Sigmoid colon (tissue), 3 donors: ENCODE measurements around the gene CYP4A11.

Experiments used
- CTCF ChIP-seq, 4 experiments: fragments of 450-650 bp in 3 of 4; fragments of 200-600 bp in 1 of 4; IDR thresholded peaks; one replicate each; pipeline ENCODE4 v1.5.1; 2016 to 2019; ENCODE audit warnings: antibody characterized with exemption in 4 of 4, mild to moderate bottlenecking in 3 of 4, moderate library complexity in 2 of 4
- POLR2A ChIP-seq, 2 donors: fragments of 450-650 bp; IDR thresholded peaks; one replicate each; pipeline ENCODE4 v1.6.1; 2016; ENCODE audit warnings: antibody characterized with exemption in 2 of 2, mild to moderate bottlenecking in 2 of 2, moderate library complexity in 2 of 2

GRCh38 chr1:46910790-46911189 lies 30.5 kb downstream of the CYP4A11 start:
- TF ChIP-seq CTCF (IDR thresholded peaks at IDR 0.05) (no peak), POLR2A (IDR thresholded peaks at IDR 0.05) (no peak)
